GM18526 (cell line): ENCODE measurements around the gene SNX20.

Experiments used
- POLR2A ChIP-seq: IDR thresholded peaks from 3 replicates; pipeline ENCODE4 v1.6.1; 2011; ENCODE audit not compliant: insufficient read length; ENCODE audit errors: extremely low read depth

The SNX20 gene, protein sequence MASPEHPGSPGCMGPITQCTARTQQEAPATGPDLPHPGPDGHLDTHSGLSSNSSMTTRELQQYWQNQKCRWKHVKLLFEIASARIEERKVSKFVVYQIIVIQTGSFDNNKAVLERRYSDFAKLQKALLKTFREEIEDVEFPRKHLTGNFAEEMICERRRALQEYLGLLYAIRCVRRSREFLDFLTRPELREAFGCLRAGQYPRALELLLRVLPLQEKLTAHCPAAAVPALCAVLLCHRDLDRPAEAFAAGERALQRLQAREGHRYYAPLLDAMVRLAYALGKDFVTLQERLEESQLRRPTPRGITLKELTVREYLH

DNA sequence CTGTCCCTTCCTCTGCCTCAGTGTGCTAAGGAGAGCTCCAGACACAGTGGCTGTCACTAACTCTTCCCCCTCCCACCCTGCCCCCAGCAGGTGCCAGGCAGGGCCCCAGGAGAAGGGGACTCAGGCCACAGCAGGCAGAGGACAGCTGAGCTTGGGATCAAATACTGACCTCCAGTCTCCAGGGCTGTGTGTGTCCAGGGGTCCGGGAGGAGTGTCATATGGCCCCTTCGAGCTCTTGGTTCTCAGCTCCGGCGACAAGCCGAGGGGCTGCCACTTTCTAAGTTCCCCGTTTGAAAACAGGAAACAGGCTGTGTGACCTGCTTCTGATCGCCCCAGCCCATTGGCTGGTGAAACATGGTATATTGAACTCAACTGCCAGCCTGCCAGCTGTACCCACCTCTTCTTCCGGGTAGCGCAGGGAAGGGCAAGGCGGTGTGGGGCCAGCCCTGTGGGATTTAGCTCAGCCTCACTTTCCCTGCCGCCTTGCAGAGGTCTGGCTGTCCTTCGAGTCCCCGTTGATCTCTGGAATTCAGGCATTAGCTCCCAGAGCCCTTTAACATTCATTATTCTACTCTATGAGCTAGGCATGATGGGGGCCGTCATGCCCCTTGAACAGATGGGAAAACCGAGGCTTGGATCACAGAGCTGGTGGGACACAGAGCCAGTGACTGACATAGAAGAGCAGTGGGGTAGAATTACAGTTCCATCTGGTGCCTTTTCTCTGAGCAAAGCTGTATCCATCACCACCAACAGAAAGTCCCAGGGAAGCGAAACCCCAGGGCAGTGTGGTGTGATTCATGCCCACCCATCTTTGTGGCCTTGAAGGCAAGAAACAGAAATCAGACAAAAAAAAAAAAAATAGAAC, at the start of gene SNX20:
Gene SNX20 (minus strand): TSS at position 292 of the 865 bp plus-strand sequence. CDS start 3,786 bp downstream, outside the sequence.
- TF ChIP-seq POLR2A: peak; percentile 71

GRCh38 chr16:50724306-50724705, 43.2 kb upstream of the SNX20 start:
- TF ChIP-seq POLR2A: no peak

DNA sequence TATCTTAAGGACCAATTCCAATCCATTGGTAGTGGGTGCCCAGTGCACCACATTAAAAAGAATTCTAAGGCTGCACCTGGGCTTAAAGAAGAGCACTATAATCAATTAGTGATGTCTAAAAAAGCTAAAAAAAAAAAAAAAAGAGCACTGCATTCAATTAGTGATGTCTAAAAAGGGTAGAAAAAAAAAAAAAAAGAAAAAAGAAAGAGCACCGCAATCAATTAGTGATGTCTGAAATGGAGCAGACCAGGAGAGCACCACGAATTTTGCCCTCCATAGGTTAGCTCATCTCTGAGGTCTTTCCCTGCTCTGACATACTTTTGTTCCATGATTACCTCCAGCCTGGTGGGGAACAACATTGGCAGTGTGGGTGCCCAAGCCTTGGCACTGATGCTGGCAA, 41.8 kb upstream of the SNX20 start:
- no peak for TF ChIP-seq POLR2A

- TF ChIP-seq POLR2A: no peak
Measured at GRCh38 chr16:50722405-50722737, 41.3 kb upstream of the SNX20 start.

DNA sequence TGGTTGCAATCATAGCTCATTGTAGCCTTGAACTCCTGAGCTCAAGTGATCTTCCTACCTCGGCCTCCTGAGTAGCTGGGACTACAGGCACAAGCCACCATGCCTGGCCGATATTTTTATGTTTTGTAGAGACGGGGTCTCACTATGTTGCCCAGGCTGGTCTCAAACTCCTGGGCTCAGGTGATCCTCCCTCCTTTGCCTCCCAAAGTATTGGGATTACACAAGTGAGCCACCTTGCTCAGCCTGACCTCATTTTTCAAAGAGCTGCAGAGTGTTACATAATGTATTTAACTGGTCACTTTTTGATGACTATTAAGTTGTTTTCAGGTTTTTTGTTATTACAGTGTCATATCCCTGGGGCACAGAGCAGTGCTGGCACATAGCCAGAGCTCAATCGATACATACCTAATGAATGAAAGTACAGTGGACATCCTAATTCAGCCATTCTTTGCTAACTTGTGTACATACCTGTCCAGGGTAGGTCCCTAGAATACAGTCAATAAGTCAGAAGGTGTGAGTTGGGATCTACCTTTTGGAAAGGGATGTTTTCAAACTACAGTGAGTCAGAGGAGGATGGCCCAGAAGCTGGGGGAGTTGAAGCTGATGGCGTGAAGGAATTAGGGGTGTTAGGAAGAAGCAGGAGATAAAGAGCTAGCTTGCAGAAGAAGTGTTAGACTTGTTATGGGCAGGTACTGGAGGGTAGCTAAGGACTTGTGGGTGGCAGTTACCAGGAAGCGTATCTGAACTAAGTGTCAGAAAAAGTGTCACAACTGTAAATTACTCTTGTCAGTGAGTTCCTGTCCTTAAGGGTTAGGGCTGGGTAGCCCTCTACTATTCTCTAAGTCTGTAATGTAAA, 40.7 kb upstream of the SNX20 start:
- no peak for TF ChIP-seq POLR2A

- TF ChIP-seq POLR2A: no peak
Measured at GRCh38 chr16:50719401-50720337, 38.6 kb upstream of the SNX20 start.

- no peak for TF ChIP-seq POLR2A
Measured at GRCh38 chr16:50718761-50719400, 37.8 kb upstream of the SNX20 start.

- TF ChIP-seq POLR2A: no peak
Measured at GRCh38 chr16:50718061-50718760, 37.1 kb upstream of the SNX20 start.

- no peak for TF ChIP-seq POLR2A
Measured at GRCh38 chr16:50717494-50717893, 36.4 kb upstream of the SNX20 start.

DNA sequence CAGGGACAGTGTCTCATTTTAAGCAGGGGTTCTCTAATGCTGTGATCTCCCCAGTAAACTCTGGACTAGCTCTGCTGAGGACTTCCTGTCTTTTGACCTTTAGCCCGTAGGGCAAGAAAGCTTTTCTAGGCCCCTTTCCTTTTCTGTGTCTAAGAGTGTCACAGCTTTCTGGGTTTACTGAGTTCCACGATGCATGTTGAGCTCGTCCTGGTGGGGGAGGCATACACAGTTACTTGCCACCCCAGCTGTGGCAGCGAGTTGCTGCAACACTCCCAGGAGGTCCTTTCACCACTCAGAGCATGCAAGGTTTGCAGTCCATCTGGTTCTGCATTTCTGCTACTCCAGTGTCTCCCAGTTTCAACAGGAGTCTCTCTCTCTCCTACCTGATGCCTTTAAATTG, 36.0 kb upstream of the SNX20 start:
- TF ChIP-seq POLR2A: no peak

- TF ChIP-seq POLR2A: no peak
Measured at GRCh38 chr16:50712956-50713355, 31.8 kb upstream of the SNX20 start.

- no peak for TF ChIP-seq POLR2A
Measured at GRCh38 chr16:50712560-50712898, 31.4 kb upstream of the SNX20 start.

DNA sequence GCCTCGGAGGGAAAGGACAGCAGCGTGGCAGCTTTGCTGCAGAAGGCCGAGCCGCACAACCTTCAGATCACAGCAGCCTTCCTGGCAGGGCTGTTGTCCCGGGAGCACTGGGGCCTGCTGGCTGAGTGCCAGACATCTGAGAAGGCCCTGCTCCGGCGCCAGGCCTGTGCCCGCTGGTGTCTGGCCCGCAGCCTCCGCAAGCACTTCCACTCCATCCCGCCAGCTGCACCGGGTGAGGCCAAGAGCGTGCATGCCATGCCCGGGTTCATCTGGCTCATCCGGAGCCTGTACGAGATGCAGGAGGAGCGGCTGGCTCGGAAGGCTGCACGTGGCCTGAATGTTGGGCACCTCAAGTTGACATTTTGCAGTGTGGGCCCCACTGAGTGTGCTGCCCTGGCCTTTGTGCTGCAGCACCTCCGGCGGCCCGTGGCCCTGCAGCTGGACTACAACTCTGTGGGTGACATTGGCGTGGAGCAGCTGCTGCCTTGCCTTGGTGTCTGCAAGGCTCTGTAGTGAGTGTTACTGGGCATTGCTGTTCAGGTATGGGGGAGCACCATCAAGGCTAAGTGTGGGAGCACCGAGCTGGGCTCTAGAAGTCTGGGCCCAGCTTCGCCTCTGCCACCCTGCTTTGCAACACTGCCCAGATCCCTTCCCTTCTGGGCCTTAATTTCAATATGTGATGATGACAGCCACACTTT, 30.9 kb upstream of the SNX20 start:
- TF ChIP-seq POLR2A: no peak
